ENCODE measurements around the gene FAM216A. TPM values are rescaled to one million over a fixed set of nuclear protein-coding genes. Genes with fewer than 3 reads are reported as not detected.

The FAM216A gene
- total and polyA plus RNA-seq, 9 of the 15 experiments (the other 6 are each of a cell fraction or from before 2014, with no cell fraction given) = 17.2 to 96.9 (median 48.5) TPM

GRCh38 chr12:110426406-110426805 lies 42.2 kb upstream of the FAM216A start (continued):
- TF ChIP-seq, protein P1, sequence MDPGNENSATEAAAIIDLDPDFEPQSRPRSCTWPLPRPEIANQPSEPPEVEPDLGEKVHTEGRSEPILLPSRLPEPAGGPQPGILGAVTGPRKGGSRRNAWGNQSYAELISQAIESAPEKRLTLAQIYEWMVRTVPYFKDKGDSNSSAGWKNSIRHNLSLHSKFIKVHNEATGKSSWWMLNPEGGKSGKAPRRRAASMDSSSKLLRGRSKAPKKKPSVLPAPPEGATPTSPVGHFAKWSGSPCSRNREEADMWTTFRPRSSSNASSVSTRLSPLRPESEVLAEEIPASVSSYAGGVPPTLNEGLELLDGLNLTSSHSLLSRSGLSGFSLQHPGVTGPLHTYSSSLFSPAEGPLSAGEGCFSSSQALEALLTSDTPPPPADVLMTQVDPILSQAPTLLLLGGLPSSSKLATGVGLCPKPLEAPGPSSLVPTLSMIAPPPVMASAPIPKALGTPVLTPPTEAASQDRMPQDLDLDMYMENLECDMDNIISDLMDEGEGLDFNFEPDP (CRISPR knock-in tag; IDR thresholded peaks at IDR 0.05) = no peak
- TF ChIP-seq SAP30 (IDR thresholded peaks at IDR 0.05; ENCODE audit: borderline replicate concordance, insufficient read depth, low read depth, low read length, poor library complexity, severe bottlenecking) (no peak), CBX3 (IDR thresholded peaks at IDR 0.05; ENCODE audit: borderline replicate concordance in 1 of 2, low read length in 2 of 2) (no peak), HDAC1 (IDR thresholded peaks at IDR 0.05) (no peak), GTF3C2 (IDR thresholded peaks at IDR 0.05; ENCODE audit: borderline replicate concordance, extremely low read depth, insufficient read length) (no peak), PBX2 (CRISPR knock-in tag; IDR thresholded peaks at IDR 0.05; ENCODE audit: low read depth) (no peak), PBX2 (tag; conservative IDR thresholded peaks at IDR 0.05; ENCODE audit: low read depth) (peak; percentile 40; the same call in 1 of the 2 replicates), MNT (conservative IDR thresholded peaks at IDR 0.05) (no peak), NR3C1 (CRISPR knock-in tag; IDR thresholded peaks at IDR 0.05) (no peak), NCOA6 (IDR thresholded peaks at IDR 0.05) (no peak), ELF1 (tag; IDR thresholded peaks at IDR 0.05) (no peak), SMC3 (conservative IDR thresholded peaks at IDR 0.05; ENCODE audit: insufficient read depth, low read depth, low read length) (no peak), ZNF707 (CRISPR knock-in tag; conservative IDR thresholded peaks at IDR 0.05) (no peak)
- TF ChIP-seq, protein P2, sequence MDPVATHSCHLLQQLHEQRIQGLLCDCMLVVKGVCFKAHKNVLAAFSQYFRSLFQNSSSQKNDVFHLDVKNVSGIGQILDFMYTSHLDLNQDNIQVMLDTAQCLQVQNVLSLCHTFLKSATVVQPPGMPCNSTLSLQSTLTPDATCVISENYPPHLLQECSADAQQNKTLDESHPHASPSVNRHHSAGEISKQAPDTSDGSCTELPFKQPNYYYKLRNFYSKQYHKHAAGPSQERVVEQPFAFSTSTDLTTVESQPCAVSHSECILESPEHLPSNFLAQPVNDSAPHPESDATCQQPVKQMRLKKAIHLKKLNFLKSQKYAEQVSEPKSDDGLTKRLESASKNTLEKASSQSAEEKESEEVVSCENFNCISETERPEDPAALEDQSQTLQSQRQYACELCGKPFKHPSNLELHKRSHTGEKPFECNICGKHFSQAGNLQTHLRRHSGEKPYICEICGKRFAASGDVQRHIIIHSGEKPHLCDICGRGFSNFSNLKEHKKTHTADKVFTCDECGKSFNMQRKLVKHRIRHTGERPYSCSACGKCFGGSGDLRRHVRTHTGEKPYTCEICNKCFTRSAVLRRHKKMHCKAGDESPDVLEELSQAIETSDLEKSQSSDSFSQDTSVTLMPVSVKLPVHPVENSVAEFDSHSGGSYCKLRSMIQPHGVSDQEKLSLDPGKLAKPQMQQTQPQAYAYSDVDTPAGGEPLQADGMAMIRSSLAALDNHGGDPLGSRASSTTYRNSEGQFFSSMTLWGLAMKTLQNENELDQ (CRISPR knock-in tag; IDR thresholded peaks at IDR 0.05; ENCODE audit: borderline replicate concordance) = no peak

Data from K562 (cell line).